Ovary (tissue), 3 donors: ENCODE measurements around the gene MYL10.

Source experiments
- EP300 ChIP-seq: sonication (generic); formaldehyde crosslinking; IDR thresholded peaks from one replicate; pipeline ENCODE4 v1.6.1; 2017; ENCODE audit warnings: antibody characterized with exemption
- POLR2A ChIP-seq: fragments of 450-650 bp; IDR thresholded peaks from one replicate; pipeline ENCODE4 v1.6.1; 2017; ENCODE audit warnings: antibody characterized with exemption, mild to moderate bottlenecking, moderate library complexity
- TF ChIP-seq, protein P1 (sequence below), 3 donors: fragments of 450-650 bp in 2 of 3; fragments of 200-600 bp in 1 of 3; IDR thresholded peaks; one replicate each; pipeline versions ENCODE4 v1.5.1 to v1.8.0; 2016 to 2022; ENCODE audit warnings: antibody characterized with exemption in 3 of 3, mild to moderate bottlenecking in 1 of 3
- donor health status: DM: no; HTN: no; CAD: no.

DNA sequence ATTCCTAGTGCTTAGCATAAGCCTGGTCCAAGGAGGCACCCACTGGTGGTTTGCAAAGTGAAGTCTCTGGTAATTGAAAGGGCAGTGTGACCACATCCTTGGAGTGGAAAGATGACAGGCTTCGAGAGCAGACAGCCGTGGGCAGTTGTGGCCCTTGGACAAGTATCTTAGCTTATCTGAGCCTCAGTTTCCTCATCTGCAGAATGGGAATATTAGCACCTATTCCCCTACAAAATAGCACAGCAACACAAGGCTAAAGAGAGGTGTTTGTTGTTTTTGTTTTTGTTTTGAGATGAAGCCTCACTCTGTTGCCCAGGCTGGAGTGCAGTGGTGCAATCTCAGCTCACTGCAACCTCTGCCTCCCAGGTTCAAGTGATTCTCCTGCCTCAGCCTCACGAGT, 29.3 kb downstream of the MYL10 start:
- TF ChIP-seq POLR2A (no peak), EP300 (no peak)
- TF ChIP-seq, protein P1, sequence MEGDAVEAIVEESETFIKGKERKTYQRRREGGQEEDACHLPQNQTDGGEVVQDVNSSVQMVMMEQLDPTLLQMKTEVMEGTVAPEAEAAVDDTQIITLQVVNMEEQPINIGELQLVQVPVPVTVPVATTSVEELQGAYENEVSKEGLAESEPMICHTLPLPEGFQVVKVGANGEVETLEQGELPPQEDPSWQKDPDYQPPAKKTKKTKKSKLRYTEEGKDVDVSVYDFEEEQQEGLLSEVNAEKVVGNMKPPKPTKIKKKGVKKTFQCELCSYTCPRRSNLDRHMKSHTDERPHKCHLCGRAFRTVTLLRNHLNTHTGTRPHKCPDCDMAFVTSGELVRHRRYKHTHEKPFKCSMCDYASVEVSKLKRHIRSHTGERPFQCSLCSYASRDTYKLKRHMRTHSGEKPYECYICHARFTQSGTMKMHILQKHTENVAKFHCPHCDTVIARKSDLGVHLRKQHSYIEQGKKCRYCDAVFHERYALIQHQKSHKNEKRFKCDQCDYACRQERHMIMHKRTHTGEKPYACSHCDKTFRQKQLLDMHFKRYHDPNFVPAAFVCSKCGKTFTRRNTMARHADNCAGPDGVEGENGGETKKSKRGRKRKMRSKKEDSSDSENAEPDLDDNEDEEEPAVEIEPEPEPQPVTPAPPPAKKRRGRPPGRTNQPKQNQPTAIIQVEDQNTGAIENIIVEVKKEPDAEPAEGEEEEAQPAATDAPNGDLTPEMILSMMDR (IDR thresholded peaks at IDR 0.05) = no peak
